K562 (cell line): Measurements from ENCODE around the gene MAU2.

ENCODE experiments used
- ARID1B ChIP-seq: fragments of 450-650 bp; IDR thresholded peaks from 2 replicates; pipeline ENCODE4 v1.6.1; 2016; ENCODE audit warnings: antibody characterized with exemption, mild to moderate bottlenecking, inconsistent platforms
- CTCF ChIP-seq, 3 experiments: IDR thresholded peaks in 2 of 3; conservative IDR thresholded peaks in 1 of 3; 2 replicates each; pipeline ENCODE4 v1.5.1; 2011 to 2012; ENCODE audit warnings: low read length in 3 of 3, mild to moderate bottlenecking in 3 of 3, control low read depth in 2 of 3, improper control_type of control experiment in 1 of 3, inconsistent platforms in 1 of 3, low read depth in 1 of 3, mixed read lengths in 1 of 3, moderate library complexity in 1 of 3; ENCODE audit not compliant: insufficient read depth in 2 of 3
- EP300 ChIP-seq: IDR thresholded peaks from 2 replicates; pipeline ENCODE4 v1.6.1; 2012; ENCODE audit warnings: low read length, improper control_type of control experiment
- KLF10 ChIP-seq: fragments of 250-450 bp; sonication (Bioruptor Pico); IDR thresholded peaks from 2 replicates; pipeline ENCODE4 v1.6.1; 2021; ENCODE audit warnings: matching md5 sums
- MAX ChIP-seq: sonication (generic); formaldehyde crosslinking; IDR thresholded peaks from 2 replicates; pipeline ENCODE4 v1.9.0; 2022; ENCODE audit warnings: mild to moderate bottlenecking, missing genetic modification reagents
- NBN ChIP-seq: fragments of 450-650 bp; IDR thresholded peaks from 2 replicates; pipeline ENCODE4 v1.6.1; 2016; ENCODE audit warnings: low read depth, mild to moderate bottlenecking
- PHF8 ChIP-seq: fragments of 200-600 bp; sonication (generic); IDR thresholded peaks from 2 replicates; pipeline ENCODE4 v1.6.1; 2012; ENCODE audit warnings: mixed run types, mild to moderate bottlenecking, inconsistent platforms, low read length, moderate library complexity, borderline replicate concordance
- POLR2A ChIP-seq: fragments of 450-650 bp; conservative IDR thresholded peaks from 2 replicates; pipeline ENCODE4 v1.6.1; 2016
- TEAD4 ChIP-seq, 2 experiments: sonication (generic) in 1 of 2; formaldehyde crosslinking in 1 of 2; IDR thresholded peaks; 2 replicates each; pipeline versions ENCODE4 v1.6.1 to v1.8.0; 2012 to 2022; ENCODE audit warnings: borderline replicate concordance in 1 of 2, inconsistent platforms in 1 of 2, low read length in 1 of 2, mild to moderate bottlenecking in 1 of 2, missing genetic modification reagents in 1 of 2
- ZBTB7A ChIP-seq: IDR thresholded peaks from 2 replicates; pipeline ENCODE4 v1.6.1; 2011; ENCODE audit warnings: low read depth, mild to moderate bottlenecking, low read length, moderate library complexity, borderline replicate concordance; ENCODE audit not compliant: control insufficient read depth
- ZNF146 ChIP-seq: IDR thresholded peaks from one replicate; pipeline ENCODE4 v1.6.1; 2018; ENCODE audit warnings: missing compliant biosample characterization; ENCODE audit not compliant: unreplicated experiment

GRCh38 chr19:19334063-19334988 lies 13.7 kb downstream of the MAU2 start:
- no peak for TF ChIP-seq CTCF (IDR thresholded peaks at IDR 0.05 in 2 of 3, conservative IDR thresholded peaks at IDR 0.05 in 1 of 3; ENCODE audit: insufficient read depth in 2 of 3, low read depth in 1 of 3, low read length in 3 of 3)
- TF ChIP-seq EP300: no peak
- no peak for TF ChIP-seq ARID1B
- TF ChIP-seq NBN: no peak
- no peak for TF ChIP-seq PHF8
- TF ChIP-seq TEAD4 (IDR thresholded peaks at IDR 0.05; ENCODE audit: low read length): no peak
- TF ChIP-seq TEAD4 (CRISPR knock-in tag; IDR thresholded peaks at IDR 0.05; ENCODE audit: borderline replicate concordance): no peak
- no peak for TF ChIP-seq ZNF146 (CRISPR knock-in tag)
- TF ChIP-seq KLF10 (CRISPR knock-in tag): no peak
- TF ChIP-seq MAX (CRISPR knock-in tag): no peak
- no peak for TF ChIP-seq POLR2A
- TF ChIP-seq ZBTB7A: no peak
